NCI-H1694 treated with DMSO at 0.1 percent for 48 hours (cell line): ENCODE measurements around the gene CALML4.
"Not testable (repeated sequence)": the region's sequence is repeated elsewhere in the genome, so short reads cannot be mapped to it uniquely, and the experiment has no call there.

Source experiments
- DNase-seq: peaks from one replicate; lab custom pipeline; 2025; lab: John Stamatoyannopoulos, UW

Gene CALML4, protein sequence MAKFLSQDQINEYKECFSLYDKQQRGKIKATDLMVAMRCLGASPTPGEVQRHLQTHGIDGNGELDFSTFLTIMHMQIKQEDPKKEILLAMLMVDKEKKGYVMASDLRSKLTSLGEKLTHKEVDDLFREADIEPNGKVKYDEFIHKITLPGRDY

GRCh38 chr15:68204776-68205557, at the start of gene CALML4:
Gene CALML4 (minus strand): TSS chr15:68205332. CDS start chr15:68205247, 85 bp downstream.
- DNase-seq: no peak

DNA sequence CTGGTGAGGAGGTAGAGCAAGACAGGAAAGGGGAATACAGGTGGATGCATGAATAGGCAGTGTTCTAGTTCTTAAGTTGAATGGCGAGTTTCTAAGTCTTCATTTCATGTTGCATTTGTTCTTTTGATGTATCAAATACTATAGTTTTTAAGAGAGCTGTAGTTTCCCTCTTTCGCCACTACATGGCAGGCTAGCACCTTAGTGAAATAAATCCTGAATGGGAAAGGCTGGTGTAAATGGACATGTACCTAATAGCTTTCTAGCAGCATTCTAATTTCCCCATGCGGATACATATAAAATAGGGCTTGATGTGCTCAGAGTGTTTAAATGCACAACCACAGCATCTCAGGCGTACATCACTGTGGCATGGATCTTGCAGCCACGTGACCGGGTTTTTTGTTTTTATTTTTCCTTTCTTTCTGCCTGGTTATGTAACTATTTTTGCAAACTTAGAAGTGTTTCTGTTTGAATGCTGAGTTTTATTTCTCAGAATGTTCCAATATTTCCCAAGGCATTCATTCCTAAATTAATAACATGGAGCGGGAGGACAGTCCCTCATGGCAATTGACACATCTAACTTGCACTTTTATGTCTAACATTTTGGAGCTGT, 47.9 kb upstream of the CALML4 start:
- peak; percentile 85 for DNase-seq

DNA sequence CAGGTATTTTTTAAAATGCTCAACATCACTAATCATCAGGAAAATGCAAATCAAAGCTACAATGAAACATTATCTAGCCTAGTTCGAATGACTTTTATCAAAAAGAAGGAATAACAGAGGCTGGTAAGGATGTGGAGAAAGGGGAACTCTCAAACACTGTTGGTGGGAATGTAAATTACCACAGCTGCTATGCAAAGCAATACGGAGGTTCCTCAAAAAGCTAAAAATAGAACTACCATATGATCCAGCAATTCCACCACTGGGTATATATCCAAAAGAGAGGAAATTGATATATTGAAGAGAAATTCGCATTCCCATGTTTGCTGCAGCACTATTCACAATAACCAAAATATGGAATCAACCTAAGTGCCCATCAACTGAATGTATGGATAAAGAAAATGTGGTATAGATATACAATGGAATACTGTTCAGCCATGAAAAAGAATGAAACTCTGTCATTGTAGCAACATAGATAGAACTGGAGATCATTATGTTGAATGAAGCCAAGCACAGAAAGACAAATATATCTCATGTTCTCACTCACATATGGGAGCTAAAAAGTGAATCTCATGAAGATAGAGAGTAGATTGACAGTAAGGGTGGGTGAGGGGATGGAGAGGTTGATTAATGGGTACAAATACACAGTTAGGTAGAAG, 44.1 kb upstream of the CALML4 start:
- no peak for DNase-seq

DNA sequence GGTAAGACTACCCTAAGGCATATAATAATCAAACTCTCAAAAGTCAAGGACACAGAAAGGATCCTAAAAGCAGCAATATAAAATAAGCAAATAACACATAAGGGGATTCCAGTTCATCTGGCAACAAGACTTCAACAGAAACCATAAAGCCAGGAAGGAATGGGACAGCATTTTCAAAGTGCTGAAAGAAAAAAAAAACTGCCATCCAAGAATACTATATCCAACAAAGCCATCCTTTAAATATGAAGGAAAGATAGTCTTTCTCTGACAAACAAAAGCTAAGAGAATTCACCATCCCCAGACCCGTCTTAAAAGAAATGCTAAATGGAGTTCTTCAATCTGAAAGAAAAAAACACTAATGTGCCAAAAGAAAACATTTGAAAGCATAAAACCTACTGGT, 39.1 kb upstream of the CALML4 start:
- no peak for DNase-seq

- no peak for DNase-seq
Observed at GRCh38 chr15:68241088-68241935, 36.2 kb upstream of the CALML4 start.

DNA sequence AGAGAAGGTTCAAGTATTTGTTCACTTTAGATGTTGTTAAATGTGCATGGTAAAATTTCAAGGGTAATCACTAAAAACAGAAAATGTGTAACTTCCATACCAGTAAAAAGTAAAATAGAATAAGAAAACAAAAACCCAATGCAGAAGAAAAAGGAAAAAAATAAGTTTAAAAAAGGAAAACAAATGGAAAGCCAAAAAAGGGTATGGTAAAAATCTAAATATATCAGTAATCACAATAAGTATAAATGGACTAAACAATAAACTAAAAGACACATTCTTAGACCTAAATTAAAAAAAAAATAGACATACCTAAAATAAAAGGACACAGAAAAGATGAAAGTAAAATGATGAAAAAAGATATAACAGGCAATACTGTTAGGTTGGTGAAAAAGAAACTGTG, 33.9 kb upstream of the CALML4 start:
- no peak for DNase-seq

GRCh38 chr15:68235022-68235421, 29.9 kb upstream of the CALML4 start:
- no peak for DNase-seq

GRCh38 chr15:68234520-68234919, 29.4 kb upstream of the CALML4 start:
- DNase-seq: not testable (repeated sequence)

GRCh38 chr15:68234060-68234459, 28.9 kb upstream of the CALML4 start:
- no peak for DNase-seq

DNA sequence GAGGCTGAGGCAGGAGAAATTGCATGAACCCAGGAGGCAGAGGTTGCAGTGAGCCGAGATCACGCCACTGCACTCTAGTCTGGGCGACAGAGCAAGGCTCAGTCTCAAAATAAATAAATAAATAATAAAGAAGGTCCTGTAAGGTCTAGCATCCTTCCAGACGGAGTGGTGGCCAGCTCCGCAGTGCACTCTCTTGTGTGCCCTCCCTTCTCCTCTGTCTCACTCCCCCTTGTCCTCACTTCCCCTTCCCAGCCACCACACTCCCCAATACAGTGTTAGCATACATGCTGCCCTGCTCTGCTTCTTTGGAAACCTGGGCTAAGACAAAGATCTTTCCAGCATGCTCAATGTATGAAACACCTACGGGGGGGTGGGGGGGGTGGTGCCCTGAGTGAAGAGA, 27.8 kb upstream of the CALML4 start:
- no peak for DNase-seq

DNA sequence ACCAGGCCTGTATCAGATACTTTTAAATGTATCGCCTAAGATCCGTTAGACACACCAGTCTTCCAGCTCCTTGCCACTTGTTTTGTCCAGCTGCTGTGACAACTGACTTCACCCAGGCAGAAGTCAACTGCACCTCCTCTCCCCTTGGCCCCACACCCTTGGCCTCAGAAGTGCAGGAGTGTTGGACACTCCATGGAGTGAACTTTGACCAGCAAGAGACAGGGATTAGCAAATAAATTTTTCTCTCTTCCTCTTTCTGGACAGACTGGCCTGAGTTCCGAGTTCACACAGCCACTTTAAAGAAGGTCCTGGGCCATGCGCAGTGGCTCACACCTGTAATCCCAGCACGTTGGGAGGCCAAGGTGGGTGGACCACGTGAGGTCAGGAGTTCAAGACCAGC, 27.3 kb upstream of the CALML4 start:
- no peak for DNase-seq

DNA sequence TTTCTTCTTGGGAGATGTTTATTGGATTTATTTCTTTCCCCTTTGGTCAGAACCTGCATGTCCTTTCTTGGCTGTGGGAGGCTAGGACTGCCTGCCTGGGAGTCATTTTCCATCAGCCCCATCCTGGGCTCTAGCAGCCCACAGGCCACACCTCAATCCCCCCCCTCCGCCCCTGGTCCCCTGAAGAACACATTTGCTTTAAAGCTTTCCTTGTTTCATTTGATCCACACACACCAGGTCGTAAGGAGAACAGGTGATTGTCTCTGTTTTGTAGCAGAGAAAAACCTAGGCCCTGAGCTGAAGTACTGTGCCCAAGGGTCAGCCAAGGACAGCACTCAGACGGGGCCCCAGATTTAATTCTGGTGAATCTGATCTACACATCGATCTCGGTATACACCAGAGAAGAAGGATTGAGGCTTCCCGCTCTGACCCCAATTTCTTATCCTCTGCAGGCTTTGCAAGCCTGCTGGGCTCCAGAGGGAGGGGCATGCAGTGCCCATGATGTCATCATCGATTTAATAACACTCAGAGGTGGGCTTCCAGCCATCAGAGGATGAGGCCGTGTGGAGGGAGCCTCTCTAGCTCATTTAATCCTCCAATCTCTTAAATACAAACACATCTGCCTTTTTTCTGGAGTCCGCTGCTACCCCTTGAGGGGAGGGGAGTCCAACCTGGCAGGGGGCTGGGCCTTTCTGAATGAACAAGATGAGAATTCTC, 26.1 kb upstream of the CALML4 start:
- no peak for DNase-seq

GRCh38 chr15:68230157-68231100, 25.3 kb upstream of the CALML4 start:
- no peak for DNase-seq

- DNase-seq: peak; percentile 64
Observed at GRCh38 chr15:68229386-68230156, 24.4 kb upstream of the CALML4 start, which contains the start of gene CLN6. Gene CLN6 (minus strand): TSS chr15:68229728. CDS start chr15:68229584, 144 bp downstream.

- DNase-seq: no peak
Observed at GRCh38 chr15:68228971-68229385, 23.8 kb upstream of the CALML4 start.

DNA sequence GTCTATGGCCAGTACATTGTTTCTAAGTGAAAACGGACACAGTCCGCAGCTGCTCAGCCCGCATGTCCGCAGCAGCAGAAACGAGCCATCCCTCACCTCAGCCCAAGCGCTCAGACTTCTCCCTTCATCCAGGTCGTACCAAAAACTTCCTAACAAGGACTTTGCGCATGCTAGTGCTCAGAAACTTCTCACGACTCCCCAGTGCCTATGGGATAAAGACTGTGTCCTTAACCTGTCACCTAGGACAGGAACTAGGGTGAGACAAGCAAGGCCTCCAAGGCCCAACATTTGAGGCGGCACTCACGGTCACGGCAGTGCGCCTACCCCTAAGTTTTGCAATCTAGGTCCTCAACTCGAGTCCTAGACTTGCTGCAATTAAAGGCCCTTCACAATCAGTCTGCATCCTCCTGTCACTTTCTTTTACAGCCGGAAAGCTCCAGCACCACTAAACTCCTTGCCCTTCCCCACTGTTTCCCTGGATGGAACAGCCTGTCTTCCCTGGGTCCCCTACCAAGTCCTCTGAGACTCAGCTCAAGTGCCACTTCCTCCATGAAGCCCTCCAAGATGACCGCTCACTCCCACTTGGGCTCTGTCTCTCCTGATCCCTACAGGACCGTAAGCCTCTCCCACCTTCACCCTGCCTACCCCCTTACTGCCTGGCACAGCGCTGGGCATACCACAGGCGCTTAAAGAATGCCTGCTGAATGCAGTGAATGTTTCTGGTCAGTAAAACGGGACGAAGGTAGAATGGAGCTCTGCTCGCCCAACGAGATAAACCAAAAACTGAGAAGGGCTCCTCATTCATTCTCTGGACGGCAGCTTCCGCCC, 23.2 kb upstream of the CALML4 start:
- no peak for DNase-seq

DNA sequence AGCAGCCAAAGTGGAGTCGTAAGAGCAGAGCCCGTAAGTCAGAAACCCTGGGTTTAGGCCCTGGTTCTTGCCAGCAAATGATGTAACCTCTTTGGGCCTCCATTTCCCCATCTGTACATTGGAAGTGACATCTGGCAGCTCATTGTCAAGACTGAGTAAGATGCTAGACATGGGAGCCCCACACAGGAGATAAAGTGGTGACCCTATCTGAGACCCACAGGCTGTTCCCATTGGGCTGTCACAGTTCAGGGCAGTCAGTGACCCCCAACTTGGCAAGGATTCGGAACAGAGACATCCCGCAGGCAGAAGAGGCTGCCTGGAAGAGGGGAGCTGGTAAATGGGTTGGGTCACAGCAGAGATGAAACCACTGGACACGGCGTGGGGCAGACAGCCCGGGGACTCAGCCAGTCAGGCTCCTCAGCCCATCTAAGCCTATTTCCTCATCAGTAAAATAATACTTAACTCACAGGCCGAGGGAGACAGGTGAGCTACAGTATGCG, 22.6 kb upstream of the CALML4 start:
- no peak for DNase-seq

DNA sequence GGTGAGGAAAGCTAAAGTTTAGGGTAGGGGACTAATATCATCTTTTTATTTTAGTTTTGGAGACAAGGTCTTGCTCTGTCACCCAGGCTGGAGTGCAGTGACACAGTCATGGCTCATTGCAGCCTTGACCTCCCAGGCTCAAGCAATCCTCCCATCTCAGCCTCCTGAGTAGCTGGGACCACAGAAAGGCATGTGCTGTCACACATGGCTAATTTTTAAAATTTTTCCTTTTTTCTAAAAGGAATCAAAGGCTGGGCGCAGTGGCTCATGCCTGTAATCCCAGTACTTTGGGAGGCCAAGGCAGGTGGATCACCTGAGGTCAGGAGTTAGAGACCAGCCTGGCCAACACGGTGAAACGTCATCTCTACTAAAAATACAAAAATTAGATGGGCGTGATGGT, 20.3 kb upstream of the CALML4 start:
- not testable (repeated sequence) for DNase-seq
